GM12892 (cell line): Measurements from ENCODE around the gene MYO7B.

Experiments used
- POLR2A ChIP-seq: IDR thresholded peaks from 2 replicates; pipeline ENCODE4 v1.6.1; 2011; ENCODE audit warnings: low read depth, low read length, control low read depth
- POLR2AphosphoS5 ChIP-seq: IDR thresholded peaks from 2 replicates; pipeline ENCODE4 v1.6.1; 2011; ENCODE audit warnings: low read depth, low read length, control low read depth

DNA sequence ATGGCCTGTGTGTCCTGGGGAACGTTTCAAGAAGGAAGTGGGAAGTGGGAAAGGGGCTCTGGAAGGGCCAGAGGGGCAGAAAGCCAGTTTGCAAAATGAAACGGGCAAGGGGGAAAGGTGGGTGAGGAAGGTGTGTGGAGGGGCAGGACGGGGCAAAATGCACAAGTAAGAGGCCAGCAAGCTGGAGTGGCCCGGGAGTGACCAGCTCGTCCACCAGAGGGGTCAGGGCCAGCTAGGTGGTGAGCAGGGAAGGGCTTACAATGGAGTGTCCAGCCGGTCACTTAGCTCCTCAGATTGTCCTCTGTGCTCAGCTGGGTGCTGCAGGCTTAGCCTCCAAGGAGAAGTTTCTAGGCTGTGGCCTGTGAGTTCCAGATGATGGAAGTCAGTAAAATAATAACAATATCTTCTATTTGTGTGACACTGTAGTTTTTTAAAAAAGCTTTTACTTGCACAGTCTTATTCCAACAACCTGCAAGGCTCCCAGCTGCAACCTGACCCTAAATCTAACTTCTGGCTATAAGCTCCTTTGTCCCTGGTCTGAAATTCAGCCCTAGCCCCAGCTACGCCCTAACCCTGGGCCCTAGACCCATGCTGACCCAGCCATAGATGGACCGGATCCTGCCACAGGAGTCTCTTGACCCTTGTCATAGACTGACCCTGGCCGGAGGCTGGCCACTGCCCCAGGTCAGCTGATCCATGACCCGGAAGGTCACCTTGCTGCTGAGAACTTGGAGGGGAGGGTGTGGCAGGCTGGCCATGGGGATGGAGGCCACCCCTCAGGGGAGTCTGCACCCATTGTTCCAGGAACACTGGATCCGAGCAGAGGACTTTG, 29.2 kb downstream of the MYO7B start:
- TF ChIP-seq POLR2AphosphoS5 (no peak), POLR2A (no peak)
